ENCODE data around the gene C1RL. TPM values are rescaled to one million over a fixed set of nuclear protein-coding genes. Genes with fewer than 3 reads are reported as not detected.
"Not testable (repeated sequence)": the region's sequence is repeated elsewhere in the genome, so short reads cannot be mapped to it uniquely, and the experiment has no call there.

Gene C1RL
- total and polyA plus RNA-seq, 9 donors: 11.2 to 18.6 (median 12.9) TPM

- Histone ChIP-seq H3K27ac (ENCODE audit: low read length) (no peak overlapping the region), H3K4me3 (ENCODE audit: low read length) (no peak overlapping the region), H3K9me3 (replicated peaks; ENCODE audit: control insufficient read depth, low read depth, low read length) (no peaks in the 10 kb centered on the region), H3K4me1 (ENCODE audit: control insufficient read depth, insufficient read depth, low read length) (peaks cover 20% of the 10 kb centered on the region), H3K27me3 (ENCODE audit: control insufficient read depth, insufficient read depth, low read length) (no peaks in the 10 kb centered on the region), H3K36me3 (ENCODE audit: control insufficient read depth, insufficient read depth, low read length) (no peaks in the 10 kb centered on the region)
- 85% methylated on average over 5 of the region's 9 CpGs for WGBS (ENCODE audit: insufficient coverage)
- DNase-seq: no peak
Observed at GRCh38 chr12:7058850-7059395, 50.1 kb downstream of the C1RL start.

- Histone ChIP-seq H3K27ac (ENCODE audit: low read length) (no peak overlapping the region), H3K27me3 (ENCODE audit: control insufficient read depth, insufficient read depth, low read length) (no peaks in the 10 kb centered on the region), H3K9me3 (replicated peaks; ENCODE audit: control insufficient read depth, low read depth, low read length) (no peaks in the 10 kb centered on the region), H3K36me3 (ENCODE audit: control insufficient read depth, insufficient read depth, low read length) (no peaks in the 10 kb centered on the region), H3K4me3 (ENCODE audit: low read length) (no peak overlapping the region), H3K4me1 (ENCODE audit: control insufficient read depth, insufficient read depth, low read length) (peaks cover 20% of the 10 kb centered on the region)
- no CpG with 5 or more reads among the region's 3 CpGs for WGBS (ENCODE audit: insufficient coverage)
- DNase-seq: peak; percentile 45
Observed at GRCh38 chr12:7058163-7058845, 50.7 kb downstream of the C1RL start.

GRCh38 chr12:7055736-7056135, 53.3 kb downstream of the C1RL start:
- H3K36me3 ChIP-seq (ENCODE audit: control insufficient read depth, insufficient read depth, low read length); H3K27me3 ChIP-seq (ENCODE audit: control insufficient read depth, insufficient read depth, low read length); H3K4me3 ChIP-seq (ENCODE audit: low read length); H3K4me1 ChIP-seq (ENCODE audit: control insufficient read depth, insufficient read depth, low read length); H3K27ac ChIP-seq (ENCODE audit: low read length); H3K9me3 ChIP-seq (replicated peaks; ENCODE audit: control insufficient read depth, low read depth, low read length); DNase-seq: not testable (repeated sequence)
- WGBS (ENCODE audit: insufficient coverage): no CpG with 5 or more reads among the region's 2 CpGs

GRCh38 chr12:7054925-7055324, 54.1 kb downstream of the C1RL start:
- WGBS (ENCODE audit: insufficient coverage): no CpG with 5 or more reads among the region's 4 CpGs
- H3K27ac ChIP-seq (ENCODE audit: low read length): no peak overlapping the region
- no peaks in the 10 kb centered on the region for H3K9me3 ChIP-seq (replicated peaks; ENCODE audit: control insufficient read depth, low read depth, low read length)
- no peak for DNase-seq
- H3K4me1 ChIP-seq (ENCODE audit: control insufficient read depth, insufficient read depth, low read length): no peaks in the 10 kb centered on the region
- no peaks in the 10 kb centered on the region for H3K27me3 ChIP-seq (ENCODE audit: control insufficient read depth, insufficient read depth, low read length)
- H3K36me3 ChIP-seq (ENCODE audit: control insufficient read depth, insufficient read depth, low read length): no peaks in the 10 kb centered on the region
- H3K4me3 ChIP-seq (ENCODE audit: low read length): no peak overlapping the region

GRCh38 chr12:7049973-7050372, 59.0 kb downstream of the C1RL start:
- H3K27ac ChIP-seq (ENCODE audit: low read length); H3K4me3 ChIP-seq (ENCODE audit: low read length); H3K4me1 ChIP-seq (ENCODE audit: control insufficient read depth, insufficient read depth, low read length); H3K27me3 ChIP-seq (ENCODE audit: control insufficient read depth, insufficient read depth, low read length); H3K9me3 ChIP-seq (replicated peaks; ENCODE audit: control insufficient read depth, low read depth, low read length); DNase-seq; H3K36me3 ChIP-seq (ENCODE audit: control insufficient read depth, insufficient read depth, low read length): not testable (repeated sequence)
- WGBS (ENCODE audit: insufficient coverage): no CpG with 5 or more reads among the region's 3 CpGs

GRCh38 chr12:7049445-7049951, 59.5 kb downstream of the C1RL start:
- not testable (repeated sequence) for H3K36me3 ChIP-seq (ENCODE audit: control insufficient read depth, insufficient read depth, low read length); H3K4me3 ChIP-seq (ENCODE audit: low read length); H3K4me1 ChIP-seq (ENCODE audit: control insufficient read depth, insufficient read depth, low read length); DNase-seq; H3K9me3 ChIP-seq (replicated peaks; ENCODE audit: control insufficient read depth, low read depth, low read length); H3K27ac ChIP-seq (ENCODE audit: low read length); H3K27me3 ChIP-seq (ENCODE audit: control insufficient read depth, insufficient read depth, low read length)
- 65% methylated on average over 5 of the region's 10 CpGs for WGBS (ENCODE audit: insufficient coverage)

GRCh38 chr12:7047306-7047705, 61.7 kb downstream of the C1RL start:
- peak; percentile 51 for DNase-seq
- H3K27me3 ChIP-seq (ENCODE audit: control insufficient read depth, insufficient read depth, low read length): no peaks in the 10 kb centered on the region
- 48% methylated on average over 4 of the region's 5 CpGs for WGBS (ENCODE audit: insufficient coverage)
- H3K4me3 ChIP-seq (ENCODE audit: low read length): no peak overlapping the region
- no peak overlapping the region for H3K27ac ChIP-seq (ENCODE audit: low read length)
- H3K36me3 ChIP-seq (ENCODE audit: control insufficient read depth, insufficient read depth, low read length): no peaks in the 10 kb centered on the region
- no peaks in the 10 kb centered on the region for H3K9me3 ChIP-seq (replicated peaks; ENCODE audit: control insufficient read depth, low read depth, low read length)
- no peaks in the 10 kb centered on the region for H3K4me1 ChIP-seq (ENCODE audit: control insufficient read depth, insufficient read depth, low read length)

GRCh38 chr12:7046383-7047105, 62.5 kb downstream of the C1RL start:
- Histone ChIP-seq H3K36me3 (ENCODE audit: control insufficient read depth, insufficient read depth, low read length) (no peaks in the 10 kb centered on the region), H3K9me3 (replicated peaks; ENCODE audit: control insufficient read depth, low read depth, low read length) (no peaks in the 10 kb centered on the region), H3K4me3 (ENCODE audit: low read length) (no peak overlapping the region), H3K27ac (ENCODE audit: low read length) (no peak overlapping the region), H3K4me1 (ENCODE audit: control insufficient read depth, insufficient read depth, low read length) (no peaks in the 10 kb centered on the region), H3K27me3 (ENCODE audit: control insufficient read depth, insufficient read depth, low read length) (no peaks in the 10 kb centered on the region)
- no peak for DNase-seq
- WGBS (ENCODE audit: insufficient coverage): 70% methylated on average over 2 of the region's 5 CpGs

GRCh38 chr12:7045913-7046312, 63.1 kb downstream of the C1RL start:
- Histone ChIP-seq H3K4me1 (ENCODE audit: control insufficient read depth, insufficient read depth, low read length) (no peaks in the 10 kb centered on the region), H3K36me3 (ENCODE audit: control insufficient read depth, insufficient read depth, low read length) (no peaks in the 10 kb centered on the region), H3K27ac (ENCODE audit: low read length) (no peak overlapping the region), H3K4me3 (ENCODE audit: low read length) (no peak overlapping the region), H3K9me3 (replicated peaks; ENCODE audit: control insufficient read depth, low read depth, low read length) (no peaks in the 10 kb centered on the region), H3K27me3 (ENCODE audit: control insufficient read depth, insufficient read depth, low read length) (no peaks in the 10 kb centered on the region)
- no peak for DNase-seq
- 79% methylated on average over 6 of the region's 9 CpGs for WGBS (ENCODE audit: insufficient coverage)
